Measurements from ENCODE around the gene HMCN2.

The HMCN2 gene

GRCh38 chr9:130405657-130406257 lies 140.2 kb downstream of the HMCN2 start:
- Histone ChIP-seq H3K9me3 (no peaks in the 10 kb centered on the region), H3K36me3 (no peaks in the 10 kb centered on the region), H3K4me3 (ENCODE audit: low read depth, low read length) (no peak overlapping the region), H3K4me1 (no peaks in the 10 kb centered on the region), H3K27me3 (no peaks in the 10 kb centered on the region)
- TF ChIP-seq, protein P1, sequence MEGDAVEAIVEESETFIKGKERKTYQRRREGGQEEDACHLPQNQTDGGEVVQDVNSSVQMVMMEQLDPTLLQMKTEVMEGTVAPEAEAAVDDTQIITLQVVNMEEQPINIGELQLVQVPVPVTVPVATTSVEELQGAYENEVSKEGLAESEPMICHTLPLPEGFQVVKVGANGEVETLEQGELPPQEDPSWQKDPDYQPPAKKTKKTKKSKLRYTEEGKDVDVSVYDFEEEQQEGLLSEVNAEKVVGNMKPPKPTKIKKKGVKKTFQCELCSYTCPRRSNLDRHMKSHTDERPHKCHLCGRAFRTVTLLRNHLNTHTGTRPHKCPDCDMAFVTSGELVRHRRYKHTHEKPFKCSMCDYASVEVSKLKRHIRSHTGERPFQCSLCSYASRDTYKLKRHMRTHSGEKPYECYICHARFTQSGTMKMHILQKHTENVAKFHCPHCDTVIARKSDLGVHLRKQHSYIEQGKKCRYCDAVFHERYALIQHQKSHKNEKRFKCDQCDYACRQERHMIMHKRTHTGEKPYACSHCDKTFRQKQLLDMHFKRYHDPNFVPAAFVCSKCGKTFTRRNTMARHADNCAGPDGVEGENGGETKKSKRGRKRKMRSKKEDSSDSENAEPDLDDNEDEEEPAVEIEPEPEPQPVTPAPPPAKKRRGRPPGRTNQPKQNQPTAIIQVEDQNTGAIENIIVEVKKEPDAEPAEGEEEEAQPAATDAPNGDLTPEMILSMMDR (IDR thresholded peaks at IDR 0.05; ENCODE audit: low read depth, low read length): no peak
- DNase-seq: no peak

GRCh38 chr9:130406278-130406895 lies 140.8 kb downstream of the HMCN2 start:
- Histone ChIP-seq H3K9me3 (no peaks in the 10 kb centered on the region), H3K4me3 (ENCODE audit: low read depth, low read length) (no peak overlapping the region), H3K4me1 (no peaks in the 10 kb centered on the region), H3K36me3 (no peaks in the 10 kb centered on the region), H3K27me3 (no peaks in the 10 kb centered on the region)
- TF ChIP-seq, protein P1 (IDR thresholded peaks at IDR 0.05; ENCODE audit: low read depth, low read length): no peak
- DNase-seq: no peak

DNA sequence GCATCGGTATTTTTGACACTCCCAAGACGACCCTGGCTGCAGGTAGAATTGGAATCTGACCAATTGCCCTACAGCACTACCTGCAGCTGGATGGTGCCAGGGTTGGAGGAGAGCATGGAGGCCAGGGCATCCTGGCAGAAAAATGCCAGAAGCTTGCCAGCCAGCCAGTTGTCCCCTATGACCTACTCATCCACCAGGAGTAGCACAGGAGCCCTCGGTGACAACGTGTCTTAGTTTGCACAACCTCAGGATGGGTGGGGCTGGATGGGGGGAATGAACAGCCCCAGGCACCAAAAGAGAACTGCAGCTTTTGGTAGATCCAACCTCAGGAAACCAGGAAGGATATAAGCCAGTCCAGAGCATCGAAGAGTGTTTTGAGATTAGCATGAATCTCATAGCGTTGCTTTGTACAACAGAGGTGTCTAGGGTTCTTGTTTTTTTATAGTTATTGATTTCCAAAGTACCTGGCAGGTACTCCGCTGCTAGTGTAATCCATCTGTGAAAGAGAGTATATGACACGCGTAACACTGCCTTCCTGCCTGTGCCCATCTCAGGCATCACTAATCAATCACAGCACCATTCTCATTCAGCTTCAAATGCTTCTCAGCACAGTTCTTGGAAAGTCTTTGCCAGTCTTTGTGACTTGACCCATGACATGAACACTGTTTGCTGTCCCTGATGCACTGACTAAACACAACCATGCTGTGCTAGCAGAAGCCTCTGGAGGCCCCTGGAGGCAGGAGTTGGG lies 142.5 kb downstream of the HMCN2 start:
- no peaks in the 10 kb centered on the region for H3K4me1 ChIP-seq
- no peak overlapping the region for H3K4me3 ChIP-seq (ENCODE audit: low read depth, low read length)
- no peaks in the 10 kb centered on the region for H3K9me3 ChIP-seq
- TF ChIP-seq, protein P1 (IDR thresholded peaks at IDR 0.05; ENCODE audit: low read depth, low read length): no peak
- no peak for DNase-seq
- H3K27me3 ChIP-seq: no peaks in the 10 kb centered on the region
- no peaks in the 10 kb centered on the region for H3K36me3 ChIP-seq

GRCh38 chr9:130408669-130409068 lies 143.1 kb downstream of the HMCN2 start:
- TF ChIP-seq, protein P1 (IDR thresholded peaks at IDR 0.05; ENCODE audit: low read depth, low read length): no peak; the same call in 1 of the 2 replicates
- no peaks in the 10 kb centered on the region for H3K27me3 ChIP-seq
- no peak overlapping the region for H3K4me3 ChIP-seq (ENCODE audit: low read depth, low read length)
- H3K9me3 ChIP-seq: no peaks in the 10 kb centered on the region
- no peaks in the 10 kb centered on the region for H3K4me1 ChIP-seq
- DNase-seq: no peak
- H3K36me3 ChIP-seq: no peaks in the 10 kb centered on the region

DNA sequence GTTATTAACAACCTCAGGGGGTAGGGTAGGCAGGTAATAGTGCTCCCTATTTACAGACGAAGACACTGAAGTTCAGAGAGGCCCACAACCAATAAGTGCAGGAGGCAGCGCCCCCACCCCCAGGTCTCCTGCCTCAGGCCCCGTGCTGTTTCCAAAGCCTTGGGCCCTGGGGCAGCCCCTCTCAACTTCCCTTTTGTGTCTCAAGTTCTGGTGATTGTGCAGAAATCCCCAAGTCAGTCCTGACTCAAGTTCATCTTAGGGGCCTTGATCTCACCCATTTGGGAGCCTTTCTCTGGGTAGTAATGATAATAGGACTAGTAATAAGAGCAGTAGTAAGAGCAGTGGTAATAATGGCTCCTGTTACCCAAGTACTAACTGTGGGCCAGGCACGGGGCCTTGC lies 143.7 kb downstream of the HMCN2 start:
- no peaks in the 10 kb centered on the region for H3K36me3 ChIP-seq
- TF ChIP-seq, protein P1 (IDR thresholded peaks at IDR 0.05; ENCODE audit: low read depth, low read length): no peak
- DNase-seq: no peak
- no peaks in the 10 kb centered on the region for H3K9me3 ChIP-seq
- no peaks in the 10 kb centered on the region for H3K27me3 ChIP-seq
- no peak overlapping the region for H3K4me3 ChIP-seq (ENCODE audit: low read depth, low read length)
- H3K4me1 ChIP-seq: no peaks in the 10 kb centered on the region

GRCh38 chr9:130410443-130410842 lies 144.9 kb downstream of the HMCN2 start:
- Histone ChIP-seq H3K4me1 (no peaks in the 10 kb centered on the region), H3K9me3 (no peaks in the 10 kb centered on the region), H3K27me3 (no peaks in the 10 kb centered on the region), H3K4me3 (ENCODE audit: low read depth, low read length) (no peak overlapping the region), H3K36me3 (no peaks in the 10 kb centered on the region)
- DNase-seq: no peak
- TF ChIP-seq, protein P1 (IDR thresholded peaks at IDR 0.05; ENCODE audit: low read depth, low read length): no peak

Data from BE2C (cell line).